ENCODE data around the gene TNNI2. TPM values are rescaled to one million over a fixed set of nuclear protein-coding genes. Genes with fewer than 3 reads are reported as not detected.

The TNNI2 gene
- total RNA-seq, 1 donor from 2014 or later, result not detected

DNA sequence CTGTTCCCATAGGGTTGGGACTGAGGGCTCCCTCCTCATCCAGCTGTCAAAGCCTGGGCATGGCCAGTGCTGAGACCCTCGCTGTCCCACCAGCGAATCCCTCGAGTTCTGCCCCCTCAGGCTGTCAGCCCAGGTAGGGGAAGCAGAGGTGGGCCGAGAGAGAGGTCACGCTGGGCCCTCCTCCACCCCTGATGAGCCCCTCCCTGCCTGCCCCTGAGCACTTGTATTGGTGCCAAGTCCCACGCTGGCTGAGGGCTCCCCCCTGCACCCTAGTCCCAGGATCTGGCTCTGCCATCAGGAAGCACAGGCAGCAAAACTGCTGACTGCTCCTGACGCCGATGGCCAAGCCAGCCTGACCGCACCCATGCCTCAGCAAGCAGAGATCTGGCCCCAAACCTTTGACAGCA is 49.6 kb downstream of the TNNI2 start:
- no peak for DNase-seq
- H3K4me3 ChIP-seq, result no peak overlapping the region
- TF ChIP-seq, protein P1, sequence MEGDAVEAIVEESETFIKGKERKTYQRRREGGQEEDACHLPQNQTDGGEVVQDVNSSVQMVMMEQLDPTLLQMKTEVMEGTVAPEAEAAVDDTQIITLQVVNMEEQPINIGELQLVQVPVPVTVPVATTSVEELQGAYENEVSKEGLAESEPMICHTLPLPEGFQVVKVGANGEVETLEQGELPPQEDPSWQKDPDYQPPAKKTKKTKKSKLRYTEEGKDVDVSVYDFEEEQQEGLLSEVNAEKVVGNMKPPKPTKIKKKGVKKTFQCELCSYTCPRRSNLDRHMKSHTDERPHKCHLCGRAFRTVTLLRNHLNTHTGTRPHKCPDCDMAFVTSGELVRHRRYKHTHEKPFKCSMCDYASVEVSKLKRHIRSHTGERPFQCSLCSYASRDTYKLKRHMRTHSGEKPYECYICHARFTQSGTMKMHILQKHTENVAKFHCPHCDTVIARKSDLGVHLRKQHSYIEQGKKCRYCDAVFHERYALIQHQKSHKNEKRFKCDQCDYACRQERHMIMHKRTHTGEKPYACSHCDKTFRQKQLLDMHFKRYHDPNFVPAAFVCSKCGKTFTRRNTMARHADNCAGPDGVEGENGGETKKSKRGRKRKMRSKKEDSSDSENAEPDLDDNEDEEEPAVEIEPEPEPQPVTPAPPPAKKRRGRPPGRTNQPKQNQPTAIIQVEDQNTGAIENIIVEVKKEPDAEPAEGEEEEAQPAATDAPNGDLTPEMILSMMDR (IDR thresholded peaks at IDR 0.05; ENCODE audit: borderline replicate concordance), result no peak
- peaks cover 29% of the 10 kb centered on the region for H3K36me3 ChIP-seq
- intact Hi-C loops (cut with micrococcal nuclease), result no loop called here
- no peaks in the 10 kb centered on the region for H3K27me3 ChIP-seq (ENCODE audit: low read depth)
- peaks cover 27% of the 10 kb centered on the region for H3K4me1 ChIP-seq
- H3K27ac ChIP-seq (replicated peaks), result peak overlapping the region; percentile 33
- no peaks in the 10 kb centered on the region for H3K9me3 ChIP-seq (replicated peaks)

DNA sequence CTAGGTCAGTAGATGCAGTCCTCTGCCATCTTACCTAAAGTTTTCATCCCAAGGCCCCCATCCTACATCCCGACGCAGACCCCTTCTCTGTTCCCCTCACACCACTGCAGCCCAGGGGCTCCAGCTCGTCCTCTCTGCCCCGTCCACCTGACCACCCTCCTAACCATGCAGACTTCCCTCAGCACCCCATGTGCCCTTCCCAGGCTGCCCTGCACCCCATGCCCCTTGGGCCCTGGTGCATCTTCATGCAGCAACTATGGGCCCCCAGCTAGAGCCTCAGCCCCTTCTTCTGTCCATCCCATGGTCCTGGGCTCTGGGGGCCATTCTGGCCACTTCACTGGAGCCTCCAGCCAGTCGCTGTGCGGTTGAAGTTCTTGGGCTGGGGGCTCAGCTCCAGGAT is 50.0 kb downstream of the TNNI2 start:
- Histone ChIP-seq H3K27ac (replicated peaks) (peak overlapping the region; percentile 33), H3K4me3 (no peak overlapping the region), H3K27me3 (ENCODE audit: low read depth) (no peaks in the 10 kb centered on the region), H3K4me1 (peaks cover 26% of the 10 kb centered on the region), H3K9me3 (replicated peaks) (no peaks in the 10 kb centered on the region), H3K36me3 (peaks cover 24% of the 10 kb centered on the region)
- intact Hi-C loops (cut with micrococcal nuclease), result no loop called here
- TF ChIP-seq, protein P1 (IDR thresholded peaks at IDR 0.05; ENCODE audit: borderline replicate concordance), result no peak
- no peak for DNase-seq

DNA sequence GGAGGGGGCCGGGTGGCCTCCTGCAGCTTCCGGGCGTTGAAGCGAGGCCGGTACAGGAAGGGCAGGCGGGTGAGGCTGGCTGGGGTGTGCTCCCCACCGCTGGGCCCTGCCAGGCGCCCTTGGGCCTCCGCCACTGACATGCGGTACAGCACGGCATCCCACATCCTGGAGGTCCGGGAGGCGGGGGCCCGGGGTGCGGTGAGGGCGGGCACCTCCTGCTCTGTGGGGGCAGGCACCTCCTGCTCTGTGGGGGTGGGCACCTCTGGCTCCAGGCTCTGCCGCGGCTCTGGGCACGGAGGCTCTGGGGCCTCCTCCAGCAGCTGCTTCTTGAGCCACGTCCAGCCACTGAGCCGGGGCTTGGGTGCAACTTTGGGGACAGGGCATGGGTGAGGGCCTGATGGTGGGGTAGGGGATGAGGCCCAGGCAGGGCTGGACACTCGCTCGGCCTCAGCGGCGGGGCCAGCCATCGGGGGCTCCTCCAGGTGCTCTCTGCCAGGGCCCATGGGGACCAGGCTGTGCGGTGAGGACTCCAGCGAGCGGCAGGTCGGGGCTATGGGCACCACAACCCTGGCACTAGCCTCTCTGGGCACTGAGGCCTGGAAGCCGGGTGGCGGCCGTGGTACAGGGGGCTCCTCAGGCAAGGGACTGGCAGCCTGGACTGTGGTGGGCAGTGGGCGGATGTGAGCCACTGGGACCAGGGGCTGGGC is 50.6 kb downstream of the TNNI2 start:
- H3K4me1 ChIP-seq, result peaks cover 26% of the 10 kb centered on the region
- intact Hi-C loops (cut with micrococcal nuclease), result no loop called here
- H3K36me3 ChIP-seq, result peaks cover 23% of the 10 kb centered on the region
- H3K4me3 ChIP-seq, result no peak overlapping the region
- no peaks in the 10 kb centered on the region for H3K27me3 ChIP-seq (ENCODE audit: low read depth)
- no peaks in the 10 kb centered on the region for H3K9me3 ChIP-seq (replicated peaks)
- H3K27ac ChIP-seq (replicated peaks), result no peak overlapping the region
- TF ChIP-seq, protein P1 (IDR thresholded peaks at IDR 0.05; ENCODE audit: borderline replicate concordance), result no peak
- DNase-seq, result no peak

DNA sequence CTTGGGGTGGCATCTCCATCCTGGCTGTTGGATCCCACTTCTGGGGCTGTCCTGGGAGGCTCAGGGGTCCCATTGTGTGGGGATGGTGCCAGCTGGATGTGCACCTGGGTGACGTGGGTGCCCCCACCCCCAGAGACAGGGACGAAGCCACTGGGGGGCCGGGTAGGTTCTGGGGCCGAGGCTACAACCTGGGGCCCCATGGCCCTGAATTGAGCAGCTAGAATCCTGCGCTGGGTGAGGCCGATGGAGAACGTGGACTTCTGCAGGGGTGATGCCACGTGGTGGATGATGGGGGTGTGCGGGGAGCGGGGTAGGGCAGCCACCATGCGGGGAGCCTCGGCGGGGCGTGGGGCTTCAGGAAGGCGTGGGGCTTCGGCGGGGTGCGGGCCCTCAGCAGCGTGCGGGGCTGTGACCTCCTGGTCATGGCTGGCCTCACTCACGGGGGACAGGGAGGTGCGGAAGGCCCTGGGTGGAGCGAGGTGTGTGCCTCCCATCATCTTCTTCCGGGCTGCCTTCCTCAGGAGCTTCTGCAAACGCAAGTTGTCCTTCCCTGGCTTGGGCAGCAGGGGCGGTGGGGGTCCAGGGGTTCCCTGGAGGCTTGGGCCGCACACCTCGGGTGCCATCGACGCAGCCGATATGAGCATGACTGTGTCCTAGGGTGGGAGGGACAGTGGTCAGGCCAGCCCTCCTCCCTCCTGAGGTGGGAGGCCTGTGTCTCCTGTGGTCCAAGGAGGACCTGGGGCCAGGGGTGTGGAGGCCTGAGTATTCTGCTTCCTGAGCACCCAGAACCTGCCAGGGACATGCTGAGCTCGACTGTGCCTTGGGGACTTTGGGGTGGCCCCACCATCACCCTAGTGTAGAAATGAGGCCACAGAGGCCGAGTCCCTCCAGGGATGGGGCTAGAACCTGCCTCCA is 51.4 kb downstream of the TNNI2 start:
- TF ChIP-seq, protein P1 (IDR thresholded peaks at IDR 0.05; ENCODE audit: borderline replicate concordance), result no peak
- Histone ChIP-seq H3K4me3 (no peak overlapping the region), H3K27ac (replicated peaks) (peak overlapping the region; percentile 51), H3K36me3 (peaks cover 19% of the 10 kb centered on the region), H3K9me3 (replicated peaks) (no peaks in the 10 kb centered on the region), H3K27me3 (ENCODE audit: low read depth) (no peaks in the 10 kb centered on the region), H3K4me1 (peaks cover 26% of the 10 kb centered on the region)
- intact Hi-C loops (cut with micrococcal nuclease), result loop anchor here (10.0 kb wide), 1 partner anchor 55 kb away; the partner anchor contains the start of gene MRPL23
- no peak for DNase-seq

Small RNAs within 50 kb of the gene (microRNA-seq; reads per million reads assigned to microRNA genes)
- gene MIR4298, result not detected
- not detected for gene MIR7847

Other genes starting within 250 kb of the TNNI2 start
- not detected for gene KRTAP5-2, start 240.7 kb upstream of the TNNI2 start, total RNA-seq
- gene KRTAP5-3, start 230.5 kb upstream of the TNNI2 start, total RNA-seq, result not detected
- gene KRTAP5-4, start 216.8 kb upstream of the TNNI2 start, total RNA-seq, result not detected
- gene KRTAP5-5, start 209.2 kb upstream of the TNNI2 start, total RNA-seq, result not detected
- not detected for gene KRTAP5-6, start 141.8 kb upstream of the TNNI2 start, total RNA-seq
- gene IFITM10, start 88.4 kb upstream of the TNNI2 start, total RNA-seq, result 0.58 TPM
- gene CTSD, start 75.1 kb upstream of the TNNI2 start, total RNA-seq, result 831 TPM
- not detected for gene SYT8, start 4.0 kb upstream of the TNNI2 start, total RNA-seq
- gene LSP1, start 14.1 kb downstream of the TNNI2 start, total RNA-seq, result 19.7 TPM
- 2.4 TPM for gene PRR33, start 52.9 kb downstream of the TNNI2 start, total RNA-seq
- 30.7 TPM for gene TNNT3, start 80.7 kb downstream of the TNNI2 start, total RNA-seq
- 93.6 TPM for gene MRPL23, start 108.4 kb downstream of the TNNI2 start, total RNA-seq
- gene H19, start 158.9 kb downstream of the TNNI2 start, total RNA-seq, result 634 TPM